H1 (cell line): ENCODE measurements around the gene ATP6V1B1. TPM values are rescaled to one million over a fixed set of nuclear protein-coding genes. Genes with fewer than 3 reads are reported as not detected.

Experiments used
- CTCF ChIA-PET: fragments of 300-600 bp; sonication (Branson Sonifier 250); formaldehyde crosslinking; loops from one replicate; lab custom pipeline; 2021; ENCODE audit not compliant: partially characterized antibody; lab: Charles Lee
- POLR2A ChIA-PET: fragments of 300-600 bp; sonication (Branson Sonifier 250); formaldehyde crosslinking; loops from one replicate; lab custom pipeline; 2021; ENCODE audit warnings: inconsistent platforms; ENCODE audit not compliant: partially characterized antibody; lab: Charles Lee
- DNase-seq, 2 experiments: peaks; one replicate each; pipeline versions ENCODE4 v3.0.0 to v3.0.0-alpha.2; 2010 to 2022; ENCODE audit warnings: low spot score in 2 of 2, low read depth in 1 of 2, mixed read lengths in 1 of 2
- FAIRE-seq: peaks from 2 replicates; lab custom pipeline; 2011; peaks lifted over from hg19 to GRCh38; lab: Jason Lieb, UNC
- H2AFZ ChIP-seq: 2 replicates; pipeline ENCODE4 v1.8.1; 2012; ENCODE audit warnings: low read length, inconsistent platforms
- H2AK5ac ChIP-seq: 2 replicates; pipeline ENCODE4 v1.6.1; 2013; ENCODE audit warnings: low read depth, low read length
- H2BK120ac ChIP-seq: replicated peaks from 2 replicates; pipeline ENCODE3; 2013; ENCODE audit warnings: low read depth, low read length, inconsistent platforms
- H2BK12ac ChIP-seq: 2 replicates; pipeline ENCODE4 v1.6.1; 2013; ENCODE audit warnings: low read depth, low read length
- H2BK15ac ChIP-seq: 2 replicates; pipeline ENCODE4 v1.6.1; 2013; ENCODE audit warnings: low read length
- H2BK20ac ChIP-seq: 2 replicates; pipeline ENCODE4 v1.6.1; 2013; ENCODE audit warnings: low read length
- H2BK5ac ChIP-seq: 2 replicates; pipeline ENCODE4 v1.6.1; 2013; ENCODE audit warnings: low read depth, low read length
- H3K14ac ChIP-seq: 2 replicates; pipeline ENCODE4 v1.6.1; 2013; ENCODE audit warnings: inconsistent platforms; ENCODE audit not compliant: insufficient read length
- H3K18ac ChIP-seq: 2 replicates; pipeline ENCODE4 v1.6.1; 2013; ENCODE audit warnings: low read length; ENCODE audit errors: extremely low read depth
- H3K23ac ChIP-seq: 2 replicates; pipeline ENCODE4 v1.6.1; 2013; ENCODE audit warnings: inconsistent platforms; ENCODE audit not compliant: insufficient read length
- H3K23me2 ChIP-seq: 2 replicates; pipeline ENCODE4 v1.6.1; 2013; ENCODE audit warnings: low read depth, low read length
- H3K27ac ChIP-seq: 2 replicates; pipeline ENCODE4 v1.6.1; 2011; ENCODE audit warnings: low read depth, low read length, inconsistent platforms
- H3K27me3 ChIP-seq, 4 experiments: replicated peaks in 1 of 4; 1 replicate in 1 of 4; 2 replicates in 3 of 4; pipeline versions ENCODE4 v1.6.1 to v1.8.1; 2011 to 2013; ENCODE audit warnings: low read length in 3 of 4, mild to moderate bottlenecking in 3 of 4, inconsistent platforms in 2 of 4, mixed read lengths in 2 of 4, moderate library complexity in 1 of 4; ENCODE audit not compliant: control insufficient read depth in 3 of 4, insufficient read depth in 3 of 4; ENCODE audit errors: extremely low read depth in 1 of 4
- H3K36me3 ChIP-seq, 4 experiments: 2 replicates each; pipeline versions ENCODE4 v1.6.1 to v1.8.1; 2011 to 2013; ENCODE audit warnings: mild to moderate bottlenecking in 4 of 4, low read length in 3 of 4, moderate library complexity in 2 of 4, control low read depth in 1 of 4, inconsistent platforms in 1 of 4; ENCODE audit not compliant: insufficient read depth in 4 of 4, control insufficient read depth in 2 of 4
- H3K4ac ChIP-seq: replicated peaks from 2 replicates; pipeline ENCODE3; 2013; ENCODE audit warnings: low read length, low read depth, mixed read lengths, inconsistent platforms; ENCODE audit not compliant: insufficient read length
- H3K4me1 ChIP-seq, 4 experiments: replicated peaks in 1 of 4; 1 replicate in 1 of 4; 2 replicates in 3 of 4; pipeline versions ENCODE4 v1.6.1 to v1.8.1; 2011 to 2013; ENCODE audit warnings: low read length in 3 of 4, inconsistent platforms in 2 of 4, mixed read lengths in 1 of 4; ENCODE audit not compliant: insufficient read depth in 4 of 4, control insufficient read depth in 3 of 4
- H3K4me2 ChIP-seq, 2 experiments: 2 replicates each; pipeline versions ENCODE4 v1.6.1 to v1.8.1; 2011 to 2013; ENCODE audit warnings: low read depth in 2 of 2, low read length in 2 of 2, control low read depth in 1 of 2, inconsistent platforms in 1 of 2, mild to moderate bottlenecking in 1 of 2; ENCODE audit not compliant: insufficient read depth in 1 of 2
- H3K4me3 ChIP-seq, 4 experiments: fragments of 200-600, 300-600 bp in 1 of 4; sonication (generic), shearing (Covaris generic), sonication (Bioruptor Twin) in 1 of 4; 2 replicates each; pipeline versions ENCODE4 v1.5.1 to v1.8.1; 2011 to 2016; ENCODE audit warnings: low read length in 4 of 4, low read depth in 3 of 4, control low read depth in 2 of 4, inconsistent platforms in 2 of 4, mild to moderate bottlenecking in 2 of 4, mixed read lengths in 1 of 4, moderate library complexity in 1 of 4; ENCODE audit not compliant: insufficient read depth in 2 of 4; ENCODE audit errors: extremely low read depth in 1 of 4
- H3K56ac ChIP-seq: replicated peaks from 2 replicates; pipeline ENCODE3; 2013; ENCODE audit warnings: low read depth, mild to moderate bottlenecking, mixed read lengths, low read length, inconsistent platforms; ENCODE audit not compliant: insufficient read length
- H3K79me1 ChIP-seq: 2 replicates; pipeline ENCODE4 v1.6.1; 2013; ENCODE audit warnings: low read depth, low read length, control low read depth
- H3K79me2 ChIP-seq, 2 experiments: 2 replicates each; pipeline versions ENCODE4 v1.6.1 to v1.8.1; 2012 to 2013; ENCODE audit warnings: low read length in 2 of 2, mild to moderate bottlenecking in 2 of 2, inconsistent platforms in 1 of 2; ENCODE audit not compliant: insufficient read depth in 2 of 2, control insufficient read depth in 1 of 2
- H3K9ac ChIP-seq, 4 experiments: replicated peaks in 1 of 4; 1 replicate in 1 of 4; 2 replicates in 3 of 4; pipeline versions ENCODE4 v1.6.1 to v1.8.1; 2011 to 2013; ENCODE audit warnings: low read depth in 3 of 4, low read length in 3 of 4, control low read depth in 2 of 4, mild to moderate bottlenecking in 2 of 4, moderate library complexity in 2 of 4, inconsistent platforms in 1 of 4; ENCODE audit errors: extremely low read depth in 1 of 4
- H3K9me3 ChIP-seq, 2 experiments: 2 replicates each; pipeline versions ENCODE4 v1.6.1 to v1.8.1; 2012 to 2013; ENCODE audit warnings: mild to moderate bottlenecking in 2 of 2, moderate library complexity in 2 of 2, control low read depth in 1 of 2, inconsistent platforms in 1 of 2, low read depth in 1 of 2, low read length in 1 of 2, mixed read lengths in 1 of 2; ENCODE audit not compliant: insufficient read depth in 2 of 2
- H4K20me1 ChIP-seq, 2 experiments: replicated peaks in 1 of 2; 2 replicates each; pipeline versions ENCODE3 to v1.8.1; 2011 to 2013; ENCODE audit warnings: inconsistent platforms in 2 of 2, low read length in 2 of 2, mild to moderate bottlenecking in 1 of 2; ENCODE audit not compliant: insufficient read depth in 2 of 2, control insufficient read depth in 1 of 2
- H4K5ac ChIP-seq: 2 replicates; pipeline ENCODE4 v1.6.1; 2013; ENCODE audit warnings: low read length, low read depth, mixed read lengths, inconsistent platforms; ENCODE audit not compliant: insufficient read length
- H4K8ac ChIP-seq: 2 replicates; pipeline ENCODE4 v1.8.0; 2013; ENCODE audit warnings: mild to moderate bottlenecking, moderate library complexity, low read length, inconsistent platforms; ENCODE audit not compliant: insufficient read depth; ENCODE audit errors: extremely low read depth
- H4K91ac ChIP-seq: replicated peaks from 2 replicates; pipeline ENCODE3; 2013; ENCODE audit warnings: low read length, mixed read lengths, inconsistent platforms; ENCODE audit not compliant: insufficient read length
- BACH1 ChIP-seq: IDR thresholded peaks from 2 replicates; pipeline ENCODE4 v1.6.1; 2012; ENCODE audit warnings: low read length, improper control_type of control experiment
- BRCA1 ChIP-seq: IDR thresholded peaks from 2 replicates; pipeline ENCODE4 v1.6.1; 2012; ENCODE audit warnings: low read depth, low read length, improper control_type of control experiment
- EGR1 ChIP-seq: IDR thresholded peaks from 2 replicates; pipeline ENCODE4 v1.6.1; 2011; ENCODE audit warnings: low read depth, low read length, borderline replicate concordance
- EZH2 ChIP-seq: fragments of 200-600 bp; sonication (generic); IDR thresholded peaks from 2 replicates; pipeline ENCODE4 v1.7.1; 2012; ENCODE audit warnings: low read depth, mild to moderate bottlenecking, moderate library complexity, low read length, inconsistent platforms; ENCODE audit not compliant: severe bottlenecking
- HDAC6 ChIP-seq: IDR thresholded peaks from one replicate; pipeline ENCODE4 v1.7.1; 2012; ENCODE audit warnings: low read depth, mild to moderate bottlenecking, inconsistent platforms, low read length, moderate library complexity
- KDM4A ChIP-seq: IDR thresholded peaks from one replicate; pipeline ENCODE4 v1.7.1; 2012; ENCODE audit warnings: low read depth, mild to moderate bottlenecking, moderate library complexity, low read length, inconsistent platforms; ENCODE audit not compliant: severe bottlenecking
- KDM5A ChIP-seq: fragments of 200-600 bp; IDR thresholded peaks from 2 replicates; pipeline ENCODE4 v1.7.1; 2012; ENCODE audit warnings: mild to moderate bottlenecking, low read length, inconsistent platforms, mixed read lengths
- MAX ChIP-seq: IDR thresholded peaks from 2 replicates; pipeline ENCODE4 v1.6.1; 2012; ENCODE audit warnings: inconsistent platforms
- POLR2A ChIP-seq, 2 experiments: IDR thresholded peaks; 1 replicate in 1 of 2; 2 replicates in 1 of 2; pipeline ENCODE4 v1.6.1; 2011; ENCODE audit warnings: low read depth in 2 of 2, low read length in 2 of 2, mild to moderate bottlenecking in 2 of 2; ENCODE audit errors: control extremely low read depth in 1 of 2
- POU5F1 ChIP-seq: IDR thresholded peaks from 2 replicates; pipeline ENCODE4 v1.6.1; 2011; ENCODE audit warnings: low read depth, mild to moderate bottlenecking, low read length, moderate library complexity
- YY1 ChIP-seq: IDR thresholded peaks from 2 replicates; pipeline ENCODE4 v1.6.1; 2011; ENCODE audit warnings: low read depth, mild to moderate bottlenecking, low read length
- WGBS, 2 experiments: shearing (Covaris generic) in 1 of 2; methylation state at CpG; one replicate each; pipeline versions ENCODE4 v1.1.6 to v1.1.7; 2013 to 2015; ENCODE audit warnings: low lambda C conversion rate in 2 of 2, mixed read lengths in 2 of 2, inconsistent platforms in 1 of 2, low coverage in 1 of 2, missing lambda C conversion rate in 1 of 2; ENCODE audit not compliant: insufficient replicate concordance in 2 of 2, insufficient coverage in 1 of 2, insufficient read length in 1 of 2; ENCODE audit errors: extremely low coverage in 1 of 2, missing lambda C conversion rate in 1 of 2; 5-methylcytosine and 5-hydroxymethylcytosine counted together
- polyA plus RNA-seq, 7 experiments: library from polyadenylated mRNA; depleted of rRNA in 3 of 7; stranded (reverse) in 5 of 7; unstranded in 2 of 7; fragments of >200 nt in 5 of 7; fragments of 200-250 nt in 2 of 7; gene quantifications; 1 replicate in 5 of 7; 2 replicates in 1 of 7; 4 replicates in 1 of 7; pipeline versions ENCODE4 v1.2.1 to v1.2.3, GENCODE V29; 2011 to 2013; ENCODE audit warnings: missing spikeins in 2 of 7, mixed read lengths in 2 of 7
- total RNA-seq: library from RNA; stranded (reverse); fragmentation: NEBNext Ultra II Directional; extraction: Animal tissue kit (Norgen Biotek cat#: 25700); gene quantifications from 2 replicates; pipeline ENCODE4 v1.2.1, GENCODE V29; 2021

Gene ATP6V1B1
- total and polyA plus RNA-seq, 2 of the 8 experiments (the other 6 are each of a cell fraction or from before 2014, with no cell fraction given): not detected

- Histone ChIP-seq H3K23me2 (no peaks in the 10 kb centered on the region), H2AFZ (no peak overlapping the region), H3K27me3 (peaks cover 0 to 9% (median 5%) of the 10 kb centered on the region in 4 experiments; a peak in 4 of 7 replicates), H4K20me1 (no peaks in the 10 kb centered on the region), H3K9me3 (no peaks in the 10 kb centered on the region), H2BK120ac (no peak overlapping the region), H4K8ac (no peak overlapping the region), H2BK20ac (no peak overlapping the region), H3K4me1 (peaks cover 0 to 4% (median 2%) of the 10 kb centered on the region in 4 experiments; a peak in 2 of 7 replicates), H2AK5ac (no peak overlapping the region), H2BK12ac (no peak overlapping the region), H3K79me1 (no peaks in the 10 kb centered on the region), H2BK5ac (no peak overlapping the region), H3K9ac (no peak overlapping the region), H3K56ac (no peak overlapping the region), H3K79me2 (no peaks in the 10 kb centered on the region), H4K91ac (no peak overlapping the region), H3K4ac (no peak overlapping the region), H3K23ac (no peak overlapping the region), H3K18ac (no peak overlapping the region; the same call in 1 of the 2 replicates), H3K36me3 (no peaks in the 10 kb centered on the region), H3K4me3 (no peak overlapping the region), H3K27ac (no peak overlapping the region), H2BK15ac (no peak overlapping the region), H4K5ac (no peak overlapping the region), H3K14ac (no peak overlapping the region), H3K4me2 (no peak overlapping the region)
- ChIA-PET CTCF (interaction anchor here (0.7 to 22.0 kb wide), 7 partner anchors 1 to 60 kb away, joined by 3 to 513 read pairs (median 4); partner anchors contain the start of gene ATP6V1B1), POLR2A (no interaction called here)
- DNase-seq (peak in 1 of 2 experiments; percentile 26), FAIRE-seq (no peak)
- TF ChIP-seq POU5F1 (no peak), EZH2 (no peak), BACH1 (no peak), YY1 (no peak), POLR2A (IDR thresholded peaks at IDR 0.05; ENCODE audit: control extremely low read depth in 1 of 2, low read depth in 2 of 2, low read length in 2 of 2) (no peak), HDAC6 (no peak), EGR1 (no peak), MAX (no peak), KDM5A (no peak), KDM4A (no peak), BRCA1 (no peak)
- WGBS, 2 experiments: 83% methylated on average over 4 of the region's 4 CpGs; no CpG with 5 or more reads in 1 of the 2 experiments
Measured at GRCh38 chr2:70930371-70931329, 5.0 kb upstream of the ATP6V1B1 start.
